Measurements from ENCODE around the gene ZFR2. TPM values are rescaled to one million over a fixed set of nuclear protein-coding genes. Genes with fewer than 3 reads are reported as not detected.

The ZFR2 gene
- total and polyA plus RNA-seq, 10 donors, result 0.11 to 0.92 (median 0.33) TPM; not detected in 3

DNA sequence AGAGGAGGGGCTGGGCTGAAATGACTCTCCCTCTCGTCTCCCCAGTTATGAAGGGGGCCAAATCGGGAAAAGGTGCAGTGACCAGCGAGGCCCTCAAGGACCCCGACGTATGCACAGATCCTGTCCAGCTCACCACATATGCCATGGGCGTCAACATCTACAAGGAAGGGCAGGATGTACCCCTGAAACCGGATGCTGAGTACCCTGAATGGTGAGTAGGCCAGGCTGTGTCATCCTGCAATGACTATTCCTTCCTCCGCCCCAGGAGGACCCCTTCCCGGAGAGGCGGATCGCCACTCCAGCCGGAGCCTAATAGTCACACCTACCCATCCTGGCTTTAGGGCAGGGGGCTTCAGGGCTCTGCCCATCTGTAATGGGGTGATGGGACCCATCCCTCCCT lies 103.7 kb downstream of the ZFR2 start:
- H3K27me3 ChIP-seq (replicated peaks in 1 of 7), result no peaks in the 10 kb centered on the region
- H3K9me3 ChIP-seq, result no peaks in the 10 kb centered on the region
- no peak for TF ChIP-seq POLR2AphosphoS5 (IDR thresholded peaks at IDR 0.05)
- TF ChIP-seq, protein P1, sequence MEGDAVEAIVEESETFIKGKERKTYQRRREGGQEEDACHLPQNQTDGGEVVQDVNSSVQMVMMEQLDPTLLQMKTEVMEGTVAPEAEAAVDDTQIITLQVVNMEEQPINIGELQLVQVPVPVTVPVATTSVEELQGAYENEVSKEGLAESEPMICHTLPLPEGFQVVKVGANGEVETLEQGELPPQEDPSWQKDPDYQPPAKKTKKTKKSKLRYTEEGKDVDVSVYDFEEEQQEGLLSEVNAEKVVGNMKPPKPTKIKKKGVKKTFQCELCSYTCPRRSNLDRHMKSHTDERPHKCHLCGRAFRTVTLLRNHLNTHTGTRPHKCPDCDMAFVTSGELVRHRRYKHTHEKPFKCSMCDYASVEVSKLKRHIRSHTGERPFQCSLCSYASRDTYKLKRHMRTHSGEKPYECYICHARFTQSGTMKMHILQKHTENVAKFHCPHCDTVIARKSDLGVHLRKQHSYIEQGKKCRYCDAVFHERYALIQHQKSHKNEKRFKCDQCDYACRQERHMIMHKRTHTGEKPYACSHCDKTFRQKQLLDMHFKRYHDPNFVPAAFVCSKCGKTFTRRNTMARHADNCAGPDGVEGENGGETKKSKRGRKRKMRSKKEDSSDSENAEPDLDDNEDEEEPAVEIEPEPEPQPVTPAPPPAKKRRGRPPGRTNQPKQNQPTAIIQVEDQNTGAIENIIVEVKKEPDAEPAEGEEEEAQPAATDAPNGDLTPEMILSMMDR (IDR thresholded peaks at IDR 0.05 in 8 of 11, conservative IDR thresholded peaks at IDR 0.05 in 3 of 11), result no peak
- TF ChIP-seq POLR2A (IDR thresholded peaks at IDR 0.05), result no peak
- intact Hi-C loops (cut with DNase I; ENCODE audit: low total_unique reads), result no loop called here
- H3K4me1 ChIP-seq, result peaks cover 18 to 53% (median 35%) of the 10 kb centered on the region in 6 donors
- peaks cover 0 to 54% (median 43%) of the 10 kb centered on the region in 6 donors for H3K36me3 ChIP-seq
- no peak overlapping the region for H3K27ac ChIP-seq
- 88 to 95% (median 90%) methylated on average over 10 to 12 of the region's 12 CpGs for WGBS, 5 donors
- DNase-seq, result no peak
- no peak overlapping the region for H3K4me3 ChIP-seq

DNA sequence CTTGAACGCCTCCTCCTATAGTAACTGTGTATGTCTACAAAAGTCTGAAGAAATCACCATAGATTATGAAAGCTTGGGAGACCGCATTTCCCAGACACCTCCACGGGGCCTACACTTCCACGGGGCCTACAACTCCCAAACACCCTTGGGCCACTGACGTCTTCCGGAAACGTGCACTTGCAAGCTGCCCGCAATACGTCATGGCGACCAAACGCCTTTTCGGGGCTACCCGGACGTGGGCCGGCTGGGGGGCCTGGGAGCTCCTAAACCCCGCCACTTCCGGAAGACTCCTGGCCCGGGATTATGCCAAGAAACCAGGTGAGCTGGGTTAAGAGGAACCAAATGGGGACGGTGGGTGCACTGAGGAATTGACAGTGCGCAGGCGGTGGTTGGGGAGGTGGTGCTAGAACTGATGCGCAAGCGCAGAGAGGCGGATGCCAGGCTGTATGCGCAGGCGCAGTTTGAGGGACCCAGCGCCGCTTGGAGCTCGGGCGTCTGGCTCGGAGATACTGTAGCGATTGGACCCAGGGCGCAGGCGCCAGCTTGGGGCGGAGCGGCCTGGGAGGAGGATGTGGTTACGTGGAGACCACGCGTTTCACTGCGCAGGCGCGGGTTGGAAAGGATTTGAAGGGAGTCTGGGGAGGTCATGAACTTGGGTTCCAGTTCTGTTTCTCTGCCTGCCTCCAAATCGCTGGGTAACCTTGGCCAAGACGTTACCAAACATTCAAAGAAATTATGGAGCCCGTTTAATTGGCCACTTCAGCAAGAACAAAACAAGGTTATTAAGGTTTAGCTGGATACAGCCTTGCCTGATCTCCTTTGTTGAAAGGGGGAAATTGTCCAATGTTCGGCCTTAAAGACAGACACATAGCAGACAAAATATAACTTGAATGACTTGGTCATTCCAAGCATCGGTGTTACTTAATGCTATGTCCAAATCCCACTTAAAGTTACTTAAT lies 106.1 kb downstream of the ZFR2 start, which contains the start of gene MRPL54:
Gene MRPL54, plus strand, starts transcription at position 182 of the 959 bp plus-strand sequence. Its CDS starts 19 bp downstream, at position 201.
- Histone ChIP-seq H3K27me3 (replicated peaks in 1 of 7) (no peaks in the 10 kb centered on the region), H3K4me3 (peak within 1 kb of the TSS; percentile 51 to 87 (median 74)), H3K9me3 (no peaks in the 10 kb centered on the region), H3K36me3 (peaks cover 0 to 54% (median 46%) of the 10 kb centered on the region in 6 donors), H3K4me1 (peaks cover 32 to 73% (median 55%) of the 10 kb centered on the region in 6 donors), H3K27ac (peak within 1 kb of the TSS; percentile 93 to 100 (median 99))
- DNase-seq, result peak; percentile 100
- 3% methylated on average over 37 to 47 of the region's 47 CpGs for WGBS, 5 donors
- intact Hi-C loops (cut with DNase I; ENCODE audit: low total_unique reads), result no loop called here
- TF ChIP-seq, protein P1 (IDR thresholded peaks at IDR 0.05 in 8 of 11, conservative IDR thresholded peaks at IDR 0.05 in 3 of 11), result peak in 3 of 11 experiments; percentile 7 to 27 (median 14)
- TF ChIP-seq POLR2AphosphoS5 (IDR thresholded peaks at IDR 0.05) (peak; percentile 96 to 98 (median 97)), POLR2A (IDR thresholded peaks at IDR 0.05) (peak in 1 of 3 donors; percentile 73)

DNA sequence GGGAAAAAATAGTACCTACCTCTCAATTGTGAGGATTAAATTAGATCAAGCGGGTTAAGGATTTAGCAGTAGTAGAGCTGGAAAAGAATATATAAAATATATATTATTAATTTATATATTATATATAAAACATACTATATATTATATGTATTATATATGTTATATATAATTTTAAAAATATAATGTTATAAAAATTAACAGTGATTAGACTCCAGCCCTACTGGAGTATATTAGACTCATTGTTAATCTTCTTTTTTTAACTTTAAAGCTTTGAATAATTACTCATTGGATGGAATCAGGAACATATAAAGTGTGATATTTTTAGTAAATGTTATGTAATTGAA lies 106.7 kb downstream of the ZFR2 start:
- intact Hi-C loops (cut with DNase I; ENCODE audit: low total_unique reads), result no loop called here
- Histone ChIP-seq H3K27me3 (replicated peaks in 1 of 7) (no peaks in the 10 kb centered on the region), H3K27ac (peak overlapping the region; percentile 93 to 100 (median 99)), H3K36me3 (peaks cover 0 to 54% (median 43%) of the 10 kb centered on the region in 6 donors), H3K9me3 (no peaks in the 10 kb centered on the region), H3K4me1 (peaks cover 32 to 79% (median 55%) of the 10 kb centered on the region in 6 donors), H3K4me3 (peak overlapping the region in 6 of 8 donors; percentile 37 to 78 (median 46))
- WGBS, 5 donors, result 55 to 81% (median 73%) methylated on average over 1 of the region's 1 CpG
- TF ChIP-seq POLR2A (IDR thresholded peaks at IDR 0.05) (no peak), POLR2AphosphoS5 (IDR thresholded peaks at IDR 0.05) (no peak)
- TF ChIP-seq, protein P1 (IDR thresholded peaks at IDR 0.05 in 8 of 11, conservative IDR thresholded peaks at IDR 0.05 in 3 of 11), result no peak
- no peak for DNase-seq

All from spleen (tissue), 11 donors.